Hematopoietic multipotent progenitor cell treated with erythropoietin and hydrocortisone succinate and interleukin-3 and kit ligand, for 6 days (in vitro differentiated cells): ENCODE measurements around the gene FOXF1.

Experiments used
- DNase-seq: peaks from one replicate; pipeline ENCODE4 v3.0.0-alpha.2; 2015

FOXF1 gene

GRCh38 chr16:86510465-86511261 lies at the start of gene FOXF1:
FOXF1 (plus strand) TSS chr16:86510527; CDS start chr16:86510570, 43 bp downstream.
- peak; percentile 52 for DNase-seq

- DNase-seq: no peak
Observed at GRCh38 chr16:86461037-86461436, 49.3 kb upstream of the FOXF1 start.

- DNase-seq: no peak
Observed at GRCh38 chr16:86462334-86463084, 47.8 kb upstream of the FOXF1 start.

DNA sequence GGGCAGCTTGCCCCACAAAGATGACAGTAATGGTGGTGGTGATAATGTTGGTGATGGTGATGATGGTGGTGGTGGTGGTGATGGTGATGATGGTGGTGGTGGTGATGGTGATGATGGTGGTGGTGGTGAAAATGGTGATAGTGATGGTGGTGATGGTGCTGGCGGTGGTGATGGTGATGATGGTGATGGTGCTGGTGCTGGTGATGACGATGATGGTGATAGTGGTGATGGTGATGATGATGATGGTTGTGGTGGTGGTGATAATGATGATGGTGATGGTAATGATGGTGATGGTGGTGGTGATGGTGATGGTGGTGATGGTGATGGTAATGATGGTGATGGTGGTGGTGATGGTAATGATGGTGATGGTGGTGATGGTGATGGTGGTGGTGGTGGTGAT lies 46.3 kb upstream of the FOXF1 start:
- DNase-seq: no peak

DNA sequence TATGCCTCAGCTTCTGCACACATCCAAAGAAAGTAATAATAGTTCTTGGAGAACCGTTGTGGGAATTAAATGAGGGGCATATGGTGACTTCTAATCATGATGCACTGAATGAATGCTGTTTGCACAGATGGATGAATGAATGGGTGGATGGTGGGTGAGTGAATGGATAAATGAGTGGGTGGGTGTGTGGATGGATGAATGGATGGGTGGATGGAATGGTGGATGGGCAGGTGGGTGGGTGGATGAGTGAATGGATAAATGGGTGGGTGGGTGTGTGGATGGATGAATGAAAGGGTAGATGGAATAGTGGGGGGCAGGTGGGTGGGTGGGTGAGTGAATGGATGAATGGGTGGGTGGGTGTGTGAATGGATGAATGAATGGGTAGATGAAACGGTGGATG lies 44.9 kb upstream of the FOXF1 start:
- no peak for DNase-seq

GRCh38 chr16:86466696-86467406 lies 43.5 kb upstream of the FOXF1 start:
- DNase-seq: no peak

- no peak for DNase-seq
Observed at GRCh38 chr16:86467490-86467889, 42.8 kb upstream of the FOXF1 start.

- no peak for DNase-seq
Observed at GRCh38 chr16:86470964-86471363, 39.4 kb upstream of the FOXF1 start.

DNA sequence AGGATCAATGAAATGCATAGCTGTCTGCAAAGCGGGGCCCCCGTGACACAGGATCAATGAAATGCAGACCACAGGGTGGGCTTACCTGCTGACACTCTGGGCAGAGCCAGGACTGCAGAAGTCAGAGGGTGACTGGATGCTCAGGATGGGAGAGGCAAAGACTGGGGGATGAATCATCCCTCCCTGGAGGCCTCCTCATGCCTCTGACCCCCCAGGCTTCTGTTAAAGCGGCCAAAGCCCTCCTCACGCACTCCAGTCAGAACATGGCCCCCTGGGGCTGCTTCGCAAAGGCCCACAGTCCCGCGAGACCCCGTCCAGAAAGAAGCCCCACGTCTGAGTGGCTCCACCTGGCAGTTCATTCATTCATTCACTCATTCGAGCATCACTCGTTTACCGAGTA lies 38.4 kb upstream of the FOXF1 start:
- no peak for DNase-seq

DNA sequence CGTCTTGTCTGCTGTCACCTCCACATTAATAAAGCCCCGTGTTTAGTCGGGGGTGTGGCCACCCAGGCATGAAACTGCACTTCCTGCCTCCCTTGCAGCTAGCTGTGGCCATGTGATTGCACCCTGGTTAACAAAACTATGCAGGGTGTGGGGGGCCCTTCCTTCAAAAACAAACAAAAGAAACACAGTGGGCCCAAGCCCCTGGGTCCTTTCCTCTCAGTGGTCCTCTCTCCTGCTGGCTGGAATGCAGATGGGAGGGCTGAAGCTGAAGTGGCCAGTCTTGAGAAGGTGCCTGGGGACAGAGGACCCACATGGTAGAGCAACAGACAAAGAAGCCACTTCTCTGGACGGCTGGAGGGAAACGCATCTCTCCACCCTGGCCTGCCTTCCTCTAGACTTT lies 38.0 kb upstream of the FOXF1 start:
- DNase-seq: no peak

- no peak for DNase-seq
Observed at GRCh38 chr16:86476956-86477534, 33.3 kb upstream of the FOXF1 start.

GRCh38 chr16:86477642-86478041 lies 32.7 kb upstream of the FOXF1 start:
- no peak for DNase-seq

DNA sequence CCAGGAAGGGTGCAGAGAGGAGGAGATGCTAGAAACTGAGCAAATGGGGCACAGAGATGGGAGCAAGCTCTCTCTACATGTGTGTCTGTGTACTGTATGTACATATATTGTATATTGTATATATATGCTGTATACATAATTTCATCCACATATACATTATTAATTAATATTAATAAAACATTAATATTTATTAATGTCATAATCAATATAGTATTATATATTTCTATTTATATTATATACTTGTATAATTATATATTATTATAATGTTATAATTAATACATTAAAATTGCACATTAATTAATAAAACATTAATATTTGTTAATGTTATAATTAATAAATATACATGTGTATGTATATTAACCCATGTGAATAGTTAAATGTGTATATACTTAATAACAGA lies 31.5 kb upstream of the FOXF1 start:
- no peak for DNase-seq

GRCh38 chr16:86479419-86479818 lies 30.9 kb upstream of the FOXF1 start:
- no peak for DNase-seq

GRCh38 chr16:86480444-86480843 lies 29.9 kb upstream of the FOXF1 start:
- DNase-seq: no peak

GRCh38 chr16:86481607-86482006 lies 28.7 kb upstream of the FOXF1 start:
- DNase-seq: no peak

DNA sequence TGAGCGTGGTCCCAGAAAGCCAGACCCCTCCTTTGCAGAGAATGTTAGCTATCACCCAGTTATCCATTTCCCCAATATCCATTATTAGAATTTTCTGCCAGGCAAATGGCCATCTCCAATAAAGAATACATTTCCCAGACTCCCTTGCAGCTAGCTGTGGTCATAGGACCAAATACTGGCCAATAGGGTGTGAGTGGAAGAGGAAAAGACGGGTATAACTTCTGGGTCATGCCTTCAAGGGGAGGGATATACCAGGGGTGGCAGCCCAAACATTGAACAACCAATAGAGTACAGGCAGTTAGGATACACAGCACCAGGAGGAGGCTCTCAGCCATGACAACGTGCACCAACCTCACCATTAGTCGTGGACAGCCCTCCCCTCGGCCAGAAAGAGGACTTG lies 26.1 kb upstream of the FOXF1 start:
- no peak for DNase-seq

- DNase-seq: no peak
Observed at GRCh38 chr16:86485746-86486145, 24.6 kb upstream of the FOXF1 start.

DNA sequence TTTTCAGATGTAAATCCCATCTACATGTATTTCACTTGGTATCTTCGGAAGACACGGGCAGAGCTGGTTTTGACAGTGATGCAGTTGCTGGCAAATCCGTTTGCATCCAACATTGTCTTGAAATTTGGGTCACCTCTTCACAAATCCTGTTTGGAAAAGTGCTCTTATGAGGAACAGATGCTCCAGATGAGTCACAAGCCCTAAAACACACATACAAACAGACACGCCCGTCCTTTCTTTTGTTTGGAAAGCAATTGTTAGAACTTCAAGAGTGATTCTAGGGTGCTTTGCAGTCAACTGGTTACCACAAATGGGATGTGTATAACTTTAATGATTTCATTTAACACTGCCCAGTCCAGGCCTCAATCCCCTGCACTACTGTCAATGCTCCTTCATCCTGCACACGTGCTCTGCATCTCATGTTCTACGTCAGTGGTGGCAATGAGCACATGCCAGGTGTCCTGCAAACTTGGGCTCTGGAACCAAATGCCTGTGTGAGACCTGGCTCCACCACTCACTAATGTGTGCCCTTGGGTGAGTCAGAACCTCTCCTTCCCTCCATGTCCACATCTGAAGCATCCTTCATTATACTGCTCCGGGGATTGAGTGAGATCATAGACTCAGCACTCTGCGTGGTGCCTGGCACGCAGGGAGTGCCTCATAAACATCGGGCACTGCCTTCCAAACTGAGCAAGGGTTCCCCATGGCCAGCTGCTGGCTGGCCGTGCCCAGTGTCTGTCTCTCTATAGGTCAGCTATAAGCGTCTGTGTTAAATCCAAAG lies 19.3 kb upstream of the FOXF1 start:
- DNase-seq: no peak

- DNase-seq: no peak
Observed at GRCh38 chr16:86491640-86492023, 18.7 kb upstream of the FOXF1 start.

DNA sequence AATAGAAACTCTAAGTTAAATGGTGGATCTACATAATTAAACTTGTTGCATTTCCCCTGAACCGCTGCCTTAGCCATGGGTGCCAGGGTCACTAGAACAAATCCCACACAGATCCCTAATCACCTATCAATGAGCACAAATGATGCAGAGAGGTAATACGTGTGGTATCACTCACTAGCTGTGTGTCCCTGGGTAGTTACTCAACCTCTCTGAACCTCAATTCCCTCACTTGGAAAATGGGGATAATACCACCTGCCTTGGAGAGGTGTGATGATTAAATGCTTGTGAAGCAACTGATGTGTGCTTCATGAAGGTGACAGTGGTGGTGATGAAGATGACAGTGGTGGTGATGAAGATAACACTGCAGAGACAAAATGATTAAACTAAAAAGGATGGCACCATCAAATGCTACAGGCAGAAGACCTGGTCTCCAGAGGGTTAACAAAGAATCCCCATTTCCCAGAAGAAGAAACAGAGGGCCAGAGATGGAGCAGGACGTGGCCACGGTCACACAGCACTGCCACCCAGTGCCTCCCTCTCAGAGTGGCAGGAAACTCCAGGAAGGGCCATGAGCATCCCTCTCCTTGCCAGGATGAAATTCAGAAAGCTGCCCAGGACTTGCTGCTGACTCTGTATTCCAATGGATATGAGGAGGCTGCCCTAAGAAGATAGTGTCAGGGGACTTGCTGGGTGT lies 17.9 kb upstream of the FOXF1 start:
- DNase-seq: no peak
